Sigmoid colon (tissue), 7 donors: ENCODE measurements around the gene SPHK2. TPM values are rescaled to one million over a fixed set of nuclear protein-coding genes. Genes with fewer than 3 reads are reported as not detected.
"Not testable (repeated sequence)": the region's sequence is repeated elsewhere in the genome, so short reads cannot be mapped to it uniquely, and the experiment has no call there.

Source experiments
- DNase-seq: peaks from one replicate; pipeline ENCODE4 v3.0.0-alpha.2; 2019
- H3K27ac ChIP-seq, 4 donors: fragments of 200-600 bp; sonication (generic); one replicate each; pipeline ENCODE4 v1.5.1; 2016 to 2019; ENCODE audit warnings: mild to moderate bottlenecking in 1 of 4
- H3K27me3 ChIP-seq, 3 donors: fragments of 200-600 bp; sonication (generic); one replicate each; pipeline ENCODE4 v1.5.1; 2019; ENCODE audit warnings: mild to moderate bottlenecking in 1 of 3
- H3K36me3 ChIP-seq, 4 donors: fragments of 200-600 bp; sonication (generic); one replicate each; pipeline ENCODE4 v1.5.1; 2016 to 2019
- H3K4me1 ChIP-seq, 4 donors: fragments of 200-600 bp; sonication (generic); one replicate each; pipeline ENCODE4 v1.5.1; 2017 to 2019
- H3K4me3 ChIP-seq, 4 donors: fragments of 200-600 bp; sonication (generic); one replicate each; pipeline ENCODE4 v1.5.1; 2017 to 2019; ENCODE audit warnings: mild to moderate bottlenecking in 2 of 4, moderate library complexity in 1 of 4
- H3K9me3 ChIP-seq, 4 donors: fragments of 200-600 bp in 3 of 4; sonication (generic) in 3 of 4; one replicate each; pipeline versions ENCODE4 v1.5.1 to v1.6.1; 2013 to 2019
- EP300 ChIP-seq, 4 donors: sonication (generic); formaldehyde crosslinking; IDR thresholded peaks; one replicate each; pipeline ENCODE4 v1.6.1; 2017; ENCODE audit warnings: antibody characterized with exemption in 4 of 4
- POLR2A ChIP-seq, 2 donors: fragments of 450-650 bp; IDR thresholded peaks; one replicate each; pipeline ENCODE4 v1.6.1; 2016; ENCODE audit warnings: antibody characterized with exemption in 2 of 2, mild to moderate bottlenecking in 2 of 2, moderate library complexity in 2 of 2
- POLR2AphosphoS5 ChIP-seq, 4 donors: sonication (generic); formaldehyde crosslinking; IDR thresholded peaks; one replicate each; pipeline ENCODE4 v1.6.1; 2017; ENCODE audit warnings: antibody characterized with exemption in 4 of 4
- whole genome bisulfite sequencing, 2 donors: extraction: QIAGEN DNeasy Blood & Tissue Kit; methylation state at CpG; one replicate each; pipeline ENCODE4 v1.1.7; 2013; 5-methylcytosine and 5-hydroxymethylcytosine counted together
- intact Hi-C: fragments of 100-400 bp; cut with DNase I; formaldehyde crosslinking; loops from one replicate; pipeline ENCODE4 v1.15.1; 2023
- polyA plus RNA-seq, 3 donors: library from polyadenylated mRNA; stranded (reverse); fragments of 200-250 nt; gene quantifications; one replicate each; pipeline ENCODE4 v1.2.3, GENCODE V29; 2013
- total RNA-seq, 4 donors: library from RNA; depleted of rRNA; stranded (reverse); fragments of >200 nt; gene quantifications; one replicate each; pipeline ENCODE4 v1.1.0, GENCODE V29; 2016
- TF ChIP-seq, protein P1 (sequence below), 4 experiments: fragments of 450-650 bp in 3 of 4; fragments of 200-600 bp in 1 of 4; IDR thresholded peaks; one replicate each; pipeline ENCODE4 v1.5.1; 2016 to 2019; ENCODE audit warnings: antibody characterized with exemption in 4 of 4, mild to moderate bottlenecking in 3 of 4, moderate library complexity in 2 of 4
- donor health status: healthy with polysubstance abuse.
- donor health status: Bipolar disorder and iron deficiency.
- donor health status: healthy.

Gene SPHK2
- total and polyA plus RNA-seq, 7 donors: 10.0 to 45.6 (median 16.9) TPM

DNA sequence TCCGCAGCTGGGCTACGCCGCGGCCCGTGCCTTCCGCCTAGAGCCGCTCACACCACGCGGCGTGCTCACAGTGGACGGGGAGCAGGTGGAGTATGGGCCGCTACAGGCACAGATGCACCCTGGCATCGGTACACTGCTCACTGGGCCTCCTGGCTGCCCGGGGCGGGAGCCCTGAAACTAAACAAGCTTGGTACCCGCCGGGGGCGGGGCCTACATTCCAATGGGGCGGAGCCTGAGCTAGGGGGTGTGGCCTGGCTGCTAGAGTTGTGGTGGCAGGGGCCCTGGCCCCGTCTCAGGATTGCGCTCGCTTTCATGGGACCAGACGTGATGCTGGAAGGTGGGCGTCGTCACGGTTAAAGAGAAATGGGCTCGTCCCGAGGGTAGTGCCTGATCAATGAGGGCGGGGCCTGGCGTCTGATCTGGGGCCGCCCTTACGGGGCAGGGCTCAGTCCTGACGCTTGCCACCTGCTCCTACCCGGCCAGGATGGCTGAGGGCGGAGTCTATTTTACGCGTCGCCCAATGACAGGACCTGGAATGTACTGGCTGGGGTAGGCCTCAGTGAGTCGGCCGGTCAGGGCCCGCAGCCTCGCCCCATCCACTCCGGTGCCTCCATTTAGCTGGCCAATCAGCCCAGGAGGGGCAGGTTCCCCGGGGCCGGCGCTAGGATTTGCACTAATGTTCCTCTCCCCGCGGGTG, 10.4 kb downstream of the SPHK2 start:
- Histone ChIP-seq H3K36me3 (peaks cover 0 to 39% (median 4%) of the 10 kb centered on the region in 4 donors), H3K27me3 (no peaks in the 10 kb centered on the region), H3K27ac (peak overlapping the region; percentile 84 to 99 (median 92)), H3K4me1 (peaks cover 0 to 68% (median 55%) of the 10 kb centered on the region in 4 donors), H3K9me3 (no peaks in the 10 kb centered on the region), H3K4me3 (peak overlapping the region in 1 of 4 donors; percentile 25)
- intact Hi-C loops: loop anchor here (5.0 to 10.0 kb wide), 4 partner anchors 335 to 1355 kb away; partner anchors contain the start of genes FLT3LG, FTL, INAFM1 and MED25
- WGBS, 2 donors: 34 to 65% methylated on average over 48 of the region's 48 CpGs
- TF ChIP-seq EP300 (IDR thresholded peaks at IDR 0.05): no peak
- TF ChIP-seq, protein P1, sequence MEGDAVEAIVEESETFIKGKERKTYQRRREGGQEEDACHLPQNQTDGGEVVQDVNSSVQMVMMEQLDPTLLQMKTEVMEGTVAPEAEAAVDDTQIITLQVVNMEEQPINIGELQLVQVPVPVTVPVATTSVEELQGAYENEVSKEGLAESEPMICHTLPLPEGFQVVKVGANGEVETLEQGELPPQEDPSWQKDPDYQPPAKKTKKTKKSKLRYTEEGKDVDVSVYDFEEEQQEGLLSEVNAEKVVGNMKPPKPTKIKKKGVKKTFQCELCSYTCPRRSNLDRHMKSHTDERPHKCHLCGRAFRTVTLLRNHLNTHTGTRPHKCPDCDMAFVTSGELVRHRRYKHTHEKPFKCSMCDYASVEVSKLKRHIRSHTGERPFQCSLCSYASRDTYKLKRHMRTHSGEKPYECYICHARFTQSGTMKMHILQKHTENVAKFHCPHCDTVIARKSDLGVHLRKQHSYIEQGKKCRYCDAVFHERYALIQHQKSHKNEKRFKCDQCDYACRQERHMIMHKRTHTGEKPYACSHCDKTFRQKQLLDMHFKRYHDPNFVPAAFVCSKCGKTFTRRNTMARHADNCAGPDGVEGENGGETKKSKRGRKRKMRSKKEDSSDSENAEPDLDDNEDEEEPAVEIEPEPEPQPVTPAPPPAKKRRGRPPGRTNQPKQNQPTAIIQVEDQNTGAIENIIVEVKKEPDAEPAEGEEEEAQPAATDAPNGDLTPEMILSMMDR (IDR thresholded peaks at IDR 0.05): no peak
- TF ChIP-seq POLR2A (IDR thresholded peaks at IDR 0.05): peak in 1 of 2 donors; percentile 11
- peak in 2 of 4 donors; percentile 23 to 37 for TF ChIP-seq POLR2AphosphoS5 (IDR thresholded peaks at IDR 0.05)
- peak; percentile 87 for DNase-seq

DNA sequence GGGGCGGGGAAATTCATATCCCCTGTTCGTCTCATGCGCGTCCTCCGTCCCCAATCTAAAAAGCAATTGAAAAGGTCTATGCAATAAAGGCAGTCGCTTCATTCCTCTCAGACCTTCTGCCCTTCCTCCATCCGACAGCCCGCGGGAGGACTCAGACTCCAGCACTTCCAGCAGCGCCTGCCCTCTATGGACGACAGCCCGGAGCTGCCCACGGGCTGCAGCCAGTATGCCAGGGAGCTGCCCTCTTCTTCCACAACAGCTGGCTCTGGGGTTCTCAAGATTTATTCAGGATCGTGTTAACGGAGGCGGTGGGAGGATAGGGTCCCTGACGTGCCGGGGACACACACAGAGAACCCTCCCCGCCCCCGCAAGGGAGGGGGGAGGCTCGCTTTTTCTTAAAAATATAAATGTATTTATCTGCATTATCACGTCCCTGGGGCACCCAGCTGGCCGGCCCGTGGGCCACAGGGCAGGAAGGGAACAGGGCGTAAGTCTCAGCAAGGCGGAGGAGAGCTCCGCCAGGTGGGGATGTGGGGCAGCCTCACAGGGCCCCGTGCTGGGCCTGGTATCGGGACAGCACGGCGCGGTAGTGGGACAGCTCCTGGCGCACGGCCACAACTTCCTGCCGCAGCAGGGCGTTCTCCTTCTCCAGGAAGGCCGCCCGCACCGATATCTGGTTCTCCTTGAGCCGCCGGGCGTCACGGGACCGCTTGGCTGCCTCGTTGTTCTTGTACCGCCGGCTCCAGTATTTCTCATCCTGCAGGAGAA, 11.2 kb downstream of the SPHK2 start:
- WGBS, 2 donors: 19 to 47% methylated on average over 47 of the region's 47 CpGs
- H3K36me3 ChIP-seq: peaks cover 0 to 39% (median 4%) of the 10 kb centered on the region in 4 donors
- no peaks in the 10 kb centered on the region for H3K9me3 ChIP-seq
- peak overlapping the region; percentile 84 to 99 (median 92) for H3K27ac ChIP-seq
- no peaks in the 10 kb centered on the region for H3K27me3 ChIP-seq
- intact Hi-C loops: loop anchor here (5.0 to 10.0 kb wide), 3 partner anchors 334 to 1187 kb away; partner anchors contain the start of genes FLT3LG, FTL and MED25
- H3K4me3 ChIP-seq: peak overlapping the region in 2 of 4 donors; percentile 18 to 25
- peak; percentile 91 for DNase-seq
- TF ChIP-seq POLR2A (IDR thresholded peaks at IDR 0.05) (peak in 1 of 2 donors; percentile 2), POLR2AphosphoS5 (IDR thresholded peaks at IDR 0.05) (peak in 1 of 4 donors; percentile 57), EP300 (IDR thresholded peaks at IDR 0.05) (peak in 1 of 4 donors; percentile 16)
- TF ChIP-seq, protein P1 (IDR thresholded peaks at IDR 0.05): peak in 1 of 4 experiments; percentile 10
- H3K4me1 ChIP-seq: peaks cover 0 to 66% (median 55%) of the 10 kb centered on the region in 4 donors

DNA sequence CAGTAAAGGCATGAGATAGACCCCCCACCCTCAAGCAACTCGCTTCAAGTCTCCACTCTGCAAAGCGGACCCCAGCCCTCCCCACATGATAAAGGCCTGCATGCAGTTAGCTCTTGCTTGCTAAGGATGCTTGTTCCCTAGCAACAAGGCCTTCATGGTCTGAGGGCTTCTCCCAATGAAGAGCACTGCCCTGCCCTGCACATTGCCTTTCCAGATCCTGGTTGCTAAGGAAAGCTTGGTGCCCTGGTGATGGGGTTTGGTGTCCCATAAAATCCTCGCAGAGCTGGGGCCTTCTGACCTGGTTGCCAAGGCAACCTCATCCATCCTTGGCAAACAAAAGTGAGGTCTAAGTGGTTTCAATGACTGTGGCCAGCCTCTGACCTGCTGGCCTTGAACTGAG, 11.9 kb downstream of the SPHK2 start:
- DNase-seq: peak; percentile 64
- Histone ChIP-seq H3K27me3 (no peaks in the 10 kb centered on the region), H3K9me3 (no peaks in the 10 kb centered on the region), H3K27ac (peak overlapping the region; percentile 84 to 99 (median 92)), H3K4me1 (peaks cover 0 to 63% (median 58%) of the 10 kb centered on the region in 4 donors), H3K36me3 (peaks cover 0 to 33% (median 4%) of the 10 kb centered on the region in 4 donors), H3K4me3 (peak overlapping the region in 1 of 4 donors; percentile 25)
- WGBS, 2 donors: 54 to 76% methylated on average over 3 of the region's 3 CpGs
- no peak for TF ChIP-seq POLR2AphosphoS5 (IDR thresholded peaks at IDR 0.05)
- TF ChIP-seq EP300 (IDR thresholded peaks at IDR 0.05): no peak
- intact Hi-C loops: loop anchor here (5.0 to 10.0 kb wide), 3 partner anchors 334 to 1186 kb away; partner anchors contain the start of genes FLT3LG, FTL and MED25

DNA sequence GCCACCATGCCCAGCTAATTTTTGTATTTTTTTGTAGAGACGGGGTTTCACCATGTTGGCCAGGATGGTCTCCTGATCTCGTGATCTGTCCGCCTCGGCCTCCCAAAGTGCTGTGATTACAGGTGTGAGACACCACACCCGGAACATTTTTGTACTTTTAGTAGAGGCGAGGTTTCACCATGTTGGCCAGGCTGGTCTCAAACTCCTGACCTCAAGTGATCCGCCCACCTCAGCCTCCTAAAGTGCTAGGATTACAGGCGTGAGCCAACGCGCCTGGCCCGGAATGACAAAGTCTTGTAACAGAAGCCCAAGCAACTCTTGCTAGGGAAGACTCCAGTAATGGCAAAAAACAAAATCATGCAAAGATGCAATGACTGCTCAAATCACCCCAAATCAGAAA, 13.0 kb downstream of the SPHK2 start:
- DNase-seq: not testable (repeated sequence)
- peaks cover 0 to 69% (median 60%) of the 10 kb centered on the region in 4 donors for H3K4me1 ChIP-seq

DNA sequence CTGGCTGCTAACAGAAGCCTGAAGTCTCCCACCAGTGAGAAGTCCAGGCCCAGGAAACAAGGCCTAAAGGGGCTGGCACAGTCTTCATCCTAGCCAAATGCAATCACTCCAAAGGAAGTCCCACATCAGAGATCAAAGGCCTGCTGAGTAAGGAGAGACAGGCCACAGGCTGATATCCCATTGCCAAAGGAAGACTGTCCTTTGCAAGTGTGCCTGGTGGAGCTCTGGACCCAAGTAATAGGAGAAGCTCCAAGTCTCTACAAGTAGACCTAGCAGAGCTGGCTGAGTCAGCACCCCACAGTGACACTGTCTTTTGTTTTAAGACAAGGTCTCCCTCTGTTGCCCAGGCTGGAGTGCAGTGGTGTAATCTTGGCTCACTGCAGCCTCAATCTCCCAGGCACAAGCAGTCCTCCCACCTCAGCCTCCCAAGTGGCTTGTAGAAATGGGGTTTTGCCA, 13.4 kb downstream of the SPHK2 start:
- Histone ChIP-seq H3K4me3 (no peak overlapping the region), H3K27me3 (no peaks in the 10 kb centered on the region), H3K4me1 (peaks cover 0 to 69% (median 60%) of the 10 kb centered on the region in 4 donors), H3K36me3 (peaks cover 0 to 21% (median 4%) of the 10 kb centered on the region in 4 donors), H3K9me3 (no peaks in the 10 kb centered on the region), H3K27ac (peak overlapping the region in 3 of 4 donors; percentile 91 to 99 (median 93))
- no peak for DNase-seq
- TF ChIP-seq, protein P1 (IDR thresholded peaks at IDR 0.05): no peak
- TF ChIP-seq POLR2AphosphoS5 (IDR thresholded peaks at IDR 0.05) (no peak), POLR2A (IDR thresholded peaks at IDR 0.05) (no peak), EP300 (IDR thresholded peaks at IDR 0.05) (no peak)
- intact Hi-C loops: loop anchor here (5.0 to 10.0 kb wide), 3 partner anchors 332 to 1185 kb away; partner anchors contain the start of genes FLT3LG, FTL and MED25

More for the DNA sequence above, 13.0 kb downstream of the SPHK2 start:
- WGBS, 2 donors: 84 to 94% methylated on average over 11 of the region's 11 CpGs
- not testable (repeated sequence) for H3K9me3 ChIP-seq, H3K4me3 ChIP-seq, H3K27me3 ChIP-seq
- peak overlapping the region in 3 of 4 donors; percentile 91 to 99 (median 93) for H3K27ac ChIP-seq
- intact Hi-C loops: loop anchor here (5.0 to 10.0 kb wide), 3 partner anchors 333 to 1185 kb away; partner anchors contain the start of genes FLT3LG, FTL and MED25
- peaks cover 0 to 25% (median 4%) of the 10 kb centered on the region in 4 donors for H3K36me3 ChIP-seq
